Left lung (tissue), 10 donors: Measurements from ENCODE around the gene ANKS1A. TPM values are rescaled to one million over a fixed set of nuclear protein-coding genes. Genes with fewer than 3 reads are reported as not detected.

ENCODE experiments used
- ATAC-seq: fragments of 200-7000 bp; cut with Tn5 transposase; one replicate; pipeline ENCODE4 v1.9.1; 2020; ENCODE audit warnings: moderate library complexity
- DNase-seq, 4 donors: peaks; one replicate each; pipeline ENCODE4 v3.0.0-alpha.2; 2013 to 2020
- H3K27ac ChIP-seq, 2 donors: fragments of 200-600 bp; sonication (generic) in 1 of 2; one replicate each; pipeline versions ENCODE4 v1.5.0 to v1.8.0; 2020 to 2021
- H3K27me3 ChIP-seq, 2 donors: fragments of 200-600 bp; sonication (generic) in 1 of 2; one replicate each; pipeline versions ENCODE4 v1.5.0 to v1.8.0; 2020 to 2021
- H3K36me3 ChIP-seq, 2 donors: fragments of 200-600 bp; sonication (generic) in 1 of 2; one replicate each; pipeline versions ENCODE4 v1.5.0 to v1.8.0; 2020 to 2021
- H3K4me1 ChIP-seq, 2 donors: fragments of 200-600 bp; one replicate each; pipeline ENCODE4 v1.8.0; 2021
- H3K4me3 ChIP-seq, 2 donors: fragments of 200-600 bp; sonication (generic) in 1 of 2; one replicate each; pipeline versions ENCODE4 v1.5.0 to v1.8.0; 2020 to 2021; ENCODE audit warnings: mild to moderate bottlenecking in 1 of 2
- H3K9me3 ChIP-seq, 2 donors: fragments of 200-600 bp; sonication (generic) in 1 of 2; one replicate each; pipeline versions ENCODE4 v1.5.0 to v1.8.0; 2020 to 2021
- intact Hi-C, 2 donors: fragments of 100-400 bp; cut with DNase I; formaldehyde crosslinking; loops; one replicate each; pipeline versions ENCODE4 v1.11.2 to v1.14.2; 2022
- polyA plus RNA-seq, 6 donors: library from polyadenylated mRNA; unstranded; fragments of 120-200 nt; gene quantifications; one replicate each; pipeline ENCODE4 v1.2.1, GENCODE V29; 2013; ENCODE audit not compliant: insufficient read length in 6 of 6
- total RNA-seq, 2 donors: library from RNA; stranded (reverse); fragmentation: NEBNext Ultra II Directional; extraction: Animal tissue kit (Norgen Biotek cat#: 25700); gene quantifications; one replicate each; pipeline ENCODE4 v1.2.1, GENCODE V29; 2021
- TF ChIP-seq, protein P1 (sequence below), 2 donors: fragments of 200-600 bp; sonication (generic) in 1 of 2; IDR thresholded peaks; one replicate each; pipeline versions ENCODE4 v1.5.0 to v1.8.0; 2021; ENCODE audit warnings: antibody characterized with exemption in 2 of 2
- donor health status: DM: no; HTN: yes; CAD: no.
- donor health status: DM: no; HTN: no; CAD: no.

The ANKS1A gene
- total and polyA plus RNA-seq, 8 donors: 23.0 to 45.4 (median 26.4) TPM

DNA sequence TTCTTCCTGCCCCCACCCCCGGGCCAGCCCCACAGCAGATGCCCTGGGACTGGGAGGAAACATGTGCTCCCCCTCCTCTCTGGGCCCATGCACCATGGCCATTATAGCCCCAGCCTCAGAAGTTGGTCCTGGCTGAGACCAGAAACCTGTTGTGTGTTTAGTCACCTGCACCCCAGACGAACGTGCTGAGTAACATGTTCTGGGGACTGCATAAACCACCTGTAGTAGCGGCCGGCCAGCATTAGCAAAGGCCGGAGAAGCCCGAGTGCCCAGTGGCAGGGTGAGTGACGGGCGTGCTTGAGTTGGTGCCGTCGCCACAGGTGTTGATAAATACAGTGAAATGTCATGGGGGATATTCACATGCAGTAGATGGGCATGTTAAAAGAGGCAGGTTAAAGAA, 178.2 kb downstream of the ANKS1A start:
- no peak overlapping the region for H3K4me3 ChIP-seq
- peaks cover 0 to 8% of the 10 kb centered on the region in 2 donors for H3K4me1 ChIP-seq
- DNase-seq (no peak), ATAC-seq (no peak)
- intact Hi-C loops: no loop called here
- H3K27me3 ChIP-seq: no peaks in the 10 kb centered on the region
- TF ChIP-seq, protein P1, sequence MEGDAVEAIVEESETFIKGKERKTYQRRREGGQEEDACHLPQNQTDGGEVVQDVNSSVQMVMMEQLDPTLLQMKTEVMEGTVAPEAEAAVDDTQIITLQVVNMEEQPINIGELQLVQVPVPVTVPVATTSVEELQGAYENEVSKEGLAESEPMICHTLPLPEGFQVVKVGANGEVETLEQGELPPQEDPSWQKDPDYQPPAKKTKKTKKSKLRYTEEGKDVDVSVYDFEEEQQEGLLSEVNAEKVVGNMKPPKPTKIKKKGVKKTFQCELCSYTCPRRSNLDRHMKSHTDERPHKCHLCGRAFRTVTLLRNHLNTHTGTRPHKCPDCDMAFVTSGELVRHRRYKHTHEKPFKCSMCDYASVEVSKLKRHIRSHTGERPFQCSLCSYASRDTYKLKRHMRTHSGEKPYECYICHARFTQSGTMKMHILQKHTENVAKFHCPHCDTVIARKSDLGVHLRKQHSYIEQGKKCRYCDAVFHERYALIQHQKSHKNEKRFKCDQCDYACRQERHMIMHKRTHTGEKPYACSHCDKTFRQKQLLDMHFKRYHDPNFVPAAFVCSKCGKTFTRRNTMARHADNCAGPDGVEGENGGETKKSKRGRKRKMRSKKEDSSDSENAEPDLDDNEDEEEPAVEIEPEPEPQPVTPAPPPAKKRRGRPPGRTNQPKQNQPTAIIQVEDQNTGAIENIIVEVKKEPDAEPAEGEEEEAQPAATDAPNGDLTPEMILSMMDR (IDR thresholded peaks at IDR 0.05): no peak
- H3K9me3 ChIP-seq: no peaks in the 10 kb centered on the region
- H3K36me3 ChIP-seq: peaks cover 0 to 74% of the 10 kb centered on the region in 2 donors
- no peak overlapping the region for H3K27ac ChIP-seq

DNA sequence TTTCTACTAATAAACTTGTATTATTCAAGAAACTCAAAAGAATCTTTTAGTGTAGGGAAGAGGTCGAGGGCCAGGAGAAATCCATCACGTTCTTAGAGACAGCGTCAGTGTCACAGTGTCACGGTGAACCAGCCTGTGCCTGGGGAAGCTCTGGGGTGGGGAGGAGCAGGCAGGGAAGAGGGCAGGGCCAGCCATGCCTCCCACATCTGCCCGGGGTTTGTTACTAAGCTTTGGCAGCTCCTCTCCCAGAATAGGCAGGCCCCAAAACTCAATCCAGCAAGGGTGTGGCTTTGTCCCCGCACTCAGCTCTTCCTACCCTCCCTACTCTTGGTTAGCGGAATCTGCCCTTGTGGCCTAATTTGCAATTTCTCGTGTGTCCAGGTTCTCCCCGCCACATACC, 179.2 kb downstream of the ANKS1A start:
- intact Hi-C loops: no loop called here
- H3K4me1 ChIP-seq: peaks cover 0 to 4% of the 10 kb centered on the region in 2 donors
- H3K4me3 ChIP-seq: no peak overlapping the region
- TF ChIP-seq, protein P1 (IDR thresholded peaks at IDR 0.05): no peak
- no peaks in the 10 kb centered on the region for H3K9me3 ChIP-seq
- no peak overlapping the region for H3K27ac ChIP-seq
- no peaks in the 10 kb centered on the region for H3K27me3 ChIP-seq
- no peak for DNase-seq
- ATAC-seq: no peak
- H3K36me3 ChIP-seq: peaks cover 0 to 74% of the 10 kb centered on the region in 2 donors

DNA sequence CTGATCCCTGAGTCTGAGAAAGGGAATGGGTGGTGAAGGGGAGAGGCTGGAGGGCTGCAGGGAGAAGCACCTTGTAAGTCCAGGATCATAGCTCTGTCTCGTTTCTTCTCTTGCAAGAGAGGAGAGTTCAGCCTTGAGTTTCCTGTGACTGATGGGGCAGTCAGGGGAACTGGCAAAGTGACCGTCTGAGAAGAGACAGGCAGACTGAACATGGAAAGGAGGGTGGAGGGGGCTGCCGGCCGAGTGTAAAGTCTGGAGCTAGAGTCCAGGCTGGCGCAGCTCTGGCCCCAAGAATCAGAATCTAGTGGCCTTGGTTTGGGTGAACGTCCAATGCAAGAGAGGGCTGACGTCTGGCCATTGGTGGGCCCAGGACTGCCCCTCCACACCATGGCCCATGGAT, 179.6 kb downstream of the ANKS1A start:
- Histone ChIP-seq H3K4me1 (no peaks in the 10 kb centered on the region), H3K36me3 (peaks cover 0 to 73% of the 10 kb centered on the region in 2 donors), H3K27me3 (no peaks in the 10 kb centered on the region), H3K4me3 (no peak overlapping the region), H3K9me3 (no peaks in the 10 kb centered on the region), H3K27ac (no peak overlapping the region)
- TF ChIP-seq, protein P1 (IDR thresholded peaks at IDR 0.05): no peak
- intact Hi-C loops: no loop called here
- DNase-seq (no peak), ATAC-seq (no peak)

DNA sequence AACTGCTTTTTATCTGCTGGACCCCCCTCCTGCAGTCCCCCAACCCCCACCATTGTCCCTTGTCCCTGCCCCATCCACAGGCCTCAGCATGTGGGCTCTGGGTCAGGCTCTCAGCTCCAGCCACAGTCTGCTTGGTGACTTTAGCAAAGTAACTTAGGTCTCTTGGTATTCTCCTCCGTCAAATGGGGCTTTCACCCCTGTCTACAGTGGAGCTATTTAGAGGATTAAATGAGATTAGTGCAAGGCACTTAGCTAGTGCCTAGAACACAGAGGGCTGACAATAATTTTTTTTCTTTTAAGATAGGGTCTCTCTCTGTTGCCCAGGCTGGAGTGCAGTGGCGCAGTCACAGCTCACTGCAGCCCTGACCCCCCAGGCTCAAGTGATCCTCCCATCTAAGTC, 180.2 kb downstream of the ANKS1A start:
- intact Hi-C loops: no loop called here
- TF ChIP-seq, protein P1 (IDR thresholded peaks at IDR 0.05): no peak
- Histone ChIP-seq H3K4me3 (no peak overlapping the region), H3K36me3 (peaks cover 0 to 73% of the 10 kb centered on the region in 2 donors), H3K27me3 (no peaks in the 10 kb centered on the region), H3K4me1 (no peaks in the 10 kb centered on the region), H3K27ac (no peak overlapping the region), H3K9me3 (no peaks in the 10 kb centered on the region)
- no peak for ATAC-seq
- no peak for DNase-seq

DNA sequence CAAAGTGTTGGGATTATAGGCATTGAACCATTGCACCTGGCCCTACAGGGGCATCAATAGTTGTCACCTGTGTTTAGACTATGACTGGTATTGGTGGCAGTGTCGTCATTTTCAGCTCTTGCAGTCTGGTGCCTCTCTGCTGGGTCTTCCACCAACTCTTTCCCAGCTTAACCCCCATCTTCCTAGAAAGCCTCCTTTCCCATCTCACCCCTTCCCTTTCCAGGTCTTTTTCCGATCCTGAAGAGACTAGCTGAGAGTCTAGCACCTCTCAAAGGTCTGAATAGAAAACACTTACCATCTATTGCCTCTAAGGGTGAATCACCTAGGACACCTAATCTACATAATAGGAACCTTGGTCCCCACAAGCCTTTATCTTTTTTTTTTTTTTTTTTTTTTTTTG, 181.1 kb downstream of the ANKS1A start:
- no peak for DNase-seq
- Histone ChIP-seq H3K36me3 (peaks cover 0 to 71% of the 10 kb centered on the region in 2 donors), H3K4me3 (no peak overlapping the region), H3K4me1 (no peaks in the 10 kb centered on the region), H3K9me3 (no peaks in the 10 kb centered on the region), H3K27ac (no peak overlapping the region), H3K27me3 (no peaks in the 10 kb centered on the region)
- TF ChIP-seq, protein P1 (IDR thresholded peaks at IDR 0.05): no peak
- intact Hi-C loops: no loop called here
- no peak for ATAC-seq
